Trophoblast cell (in vitro differentiated cells and primary cell): ENCODE measurements around the gene SEMA4F.
A peak's percentile ranks its signal among the peaks of the same experiment; 100 is the strongest.

Experiments
- DNase-seq, 2 donors: peaks; one replicate each; pipeline ENCODE4 v3.0.0-alpha.2; 2016
- H2AFZ ChIP-seq: 2 replicates; pipeline ENCODE4 v1.6.1; 2013; ENCODE audit warnings: low read length, moderate library complexity, mild to moderate bottlenecking; ENCODE audit not compliant: insufficient read depth, poor library complexity
- H2AK5ac ChIP-seq: 2 replicates; pipeline ENCODE4 v1.6.1; 2013; ENCODE audit warnings: mild to moderate bottlenecking, low read length
- H2BK120ac ChIP-seq: 2 replicates; pipeline ENCODE4 v1.6.1; 2013; ENCODE audit warnings: low read length, mild to moderate bottlenecking, moderate library complexity; ENCODE audit not compliant: insufficient read depth, poor library complexity
- H2BK12ac ChIP-seq: 2 replicates; pipeline ENCODE4 v1.6.1; 2013; ENCODE audit warnings: mild to moderate bottlenecking, low read length, moderate library complexity
- H2BK5ac ChIP-seq: 2 replicates; pipeline ENCODE4 v1.6.1; 2013; ENCODE audit warnings: low read length, low read depth, moderate library complexity, mild to moderate bottlenecking; ENCODE audit not compliant: poor library complexity
- H3K14ac ChIP-seq: 2 replicates; pipeline ENCODE4 v1.6.1; 2013; ENCODE audit warnings: mild to moderate bottlenecking, low read length
- H3K18ac ChIP-seq: 2 replicates; pipeline ENCODE4 v1.6.1; 2013; ENCODE audit warnings: mild to moderate bottlenecking, low read length
- H3K23ac ChIP-seq: 2 replicates; pipeline ENCODE4 v1.6.1; 2013; ENCODE audit warnings: low read length
- H3K27ac ChIP-seq: 2 replicates; pipeline ENCODE4 v1.5.1; 2013; ENCODE audit warnings: low read depth, mild to moderate bottlenecking, inconsistent platforms, low read length, moderate library complexity
- H3K27me3 ChIP-seq: 2 replicates; pipeline ENCODE4 v1.6.1; 2013; ENCODE audit warnings: inconsistent platforms, mild to moderate bottlenecking, low read length, moderate library complexity; ENCODE audit not compliant: insufficient read depth
- H3K36me3 ChIP-seq, 2 experiments: 1 replicate in 1 of 2; 2 replicates in 1 of 2; pipeline ENCODE4 v1.6.1; 2013; ENCODE audit warnings: low read length in 2 of 2, mild to moderate bottlenecking in 2 of 2, moderate library complexity in 1 of 2; ENCODE audit not compliant: insufficient read depth in 2 of 2, control insufficient read depth in 1 of 2
- H3K4ac ChIP-seq: 2 replicates; pipeline ENCODE4 v1.6.1; 2013; ENCODE audit warnings: low read depth, mild to moderate bottlenecking, low read length, moderate library complexity
- H3K4me1 ChIP-seq, 2 experiments: 1 replicate in 1 of 2; 2 replicates in 1 of 2; pipeline ENCODE4 v1.6.1; 2013; ENCODE audit warnings: low read length in 2 of 2, mild to moderate bottlenecking in 2 of 2, moderate library complexity in 1 of 2; ENCODE audit not compliant: insufficient read depth in 2 of 2, control insufficient read depth in 1 of 2
- H3K4me2 ChIP-seq: 2 replicates; pipeline ENCODE4 v1.6.1; 2013; ENCODE audit warnings: inconsistent platforms, mild to moderate bottlenecking, low read length, moderate library complexity
- H3K4me3 ChIP-seq: 2 replicates; pipeline ENCODE4 v1.5.1; 2013; ENCODE audit warnings: mild to moderate bottlenecking, low read depth, low read length, inconsistent platforms
- H3K79me1 ChIP-seq: one replicate; pipeline ENCODE4 v1.6.1; 2013; ENCODE audit warnings: low read length
- H3K79me2 ChIP-seq: 2 replicates; pipeline ENCODE4 v1.6.1; 2013; ENCODE audit warnings: low read length, mild to moderate bottlenecking; ENCODE audit not compliant: control insufficient read depth, insufficient read depth, poor library complexity
- H3K9ac ChIP-seq: 2 replicates; pipeline ENCODE4 v1.6.1; 2013; ENCODE audit warnings: mild to moderate bottlenecking, low read length
- H3K9me3 ChIP-seq: 2 replicates; pipeline ENCODE4 v1.6.1; 2013; ENCODE audit warnings: low read depth, mild to moderate bottlenecking, control low read depth, inconsistent platforms, low read length; ENCODE audit not compliant: insufficient read depth
- H4K12ac ChIP-seq: 2 replicates; pipeline ENCODE4 v1.6.1; 2013; ENCODE audit warnings: low read depth, mild to moderate bottlenecking, low read length, moderate library complexity
- H4K8ac ChIP-seq: 2 replicates; pipeline ENCODE4 v1.6.1; 2013; ENCODE audit warnings: low read depth, mild to moderate bottlenecking, low read length, moderate library complexity
- H4K91ac ChIP-seq: one replicate; pipeline ENCODE4 v1.6.1; 2013; ENCODE audit warnings: low read depth, mild to moderate bottlenecking, low read length, moderate library complexity
- WGBS: extraction: QIAGEN DNeasy Blood & Tissue Kit; methylation state at CpG from one replicate; pipeline ENCODE4 v1.1.7; 2013; ENCODE audit warnings: missing lambda C conversion rate; ENCODE audit not compliant: insufficient read length, insufficient coverage; ENCODE audit errors: extremely low coverage; 5-methylcytosine and 5-hydroxymethylcytosine counted together

Gene SEMA4F

DNA sequence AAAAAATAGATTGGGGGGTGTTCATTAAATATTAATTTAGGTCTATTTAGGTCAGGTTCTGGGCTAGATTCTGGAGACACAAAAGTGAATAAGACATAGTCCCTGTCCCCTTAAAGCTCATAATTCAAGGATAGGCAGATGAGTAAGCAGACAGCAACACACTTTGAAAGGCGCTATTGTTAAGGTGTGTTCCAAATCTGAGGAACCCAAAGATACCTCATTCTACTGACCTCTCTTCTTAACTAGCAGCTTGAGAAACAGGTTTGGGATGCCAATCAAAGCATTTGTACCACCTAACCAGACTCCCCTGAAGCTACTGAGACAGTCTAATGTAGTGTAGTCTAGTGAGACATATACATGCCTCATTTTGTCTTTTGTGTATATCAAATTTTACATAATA, 34.8 kb downstream of the SEMA4F start:
- no peak overlapping the region for H3K14ac ChIP-seq
- no peak overlapping the region for H2BK5ac ChIP-seq
- H3K9me3 ChIP-seq: no peaks in the 10 kb centered on the region
- no peak overlapping the region for H4K91ac ChIP-seq
- no peak overlapping the region for H2BK12ac ChIP-seq
- H3K4ac ChIP-seq: no peak overlapping the region
- no peaks in the 10 kb centered on the region for H3K36me3 ChIP-seq
- no peak overlapping the region for H2BK120ac ChIP-seq
- no peak overlapping the region for H4K12ac ChIP-seq
- H4K8ac ChIP-seq: no peak overlapping the region
- WGBS: no CpG with 5 or more reads among the region's 1 CpG
- H3K79me2 ChIP-seq: no peaks in the 10 kb centered on the region
- H2AK5ac ChIP-seq: no peak overlapping the region
- H3K18ac ChIP-seq: no peak overlapping the region
- H3K27ac ChIP-seq: no peak overlapping the region
- H2AFZ ChIP-seq: no peak overlapping the region
- H3K23ac ChIP-seq: no peak overlapping the region
- no peaks in the 10 kb centered on the region for H3K4me1 ChIP-seq
- H3K4me3 ChIP-seq: no peak overlapping the region
- no peak overlapping the region for H3K4me2 ChIP-seq
- no peak overlapping the region for H3K9ac ChIP-seq
- no peaks in the 10 kb centered on the region for H3K79me1 ChIP-seq
- DNase-seq: no peak
- no peaks in the 10 kb centered on the region for H3K27me3 ChIP-seq

DNA sequence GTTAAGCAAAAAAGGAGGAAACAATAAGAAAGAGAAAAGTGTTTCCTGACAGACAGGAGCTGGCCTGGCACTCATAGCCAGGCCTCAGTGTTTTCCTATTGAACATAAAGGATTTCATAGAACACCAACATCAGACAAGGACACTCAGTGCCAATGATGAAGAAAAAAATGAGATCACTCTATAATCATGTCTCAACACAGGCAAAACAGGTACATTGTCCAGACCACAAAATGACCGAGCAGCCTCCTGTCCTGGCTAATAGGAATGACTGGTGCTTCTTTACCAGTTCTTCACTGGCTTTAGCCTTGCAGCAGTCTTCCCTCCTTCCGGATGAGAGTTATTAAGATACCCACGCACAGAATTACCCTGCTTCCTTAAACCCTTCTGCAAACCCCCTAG, 35.6 kb downstream of the SEMA4F start:
- Histone ChIP-seq H4K12ac (no peak overlapping the region), H3K14ac (no peak overlapping the region), H2BK12ac (no peak overlapping the region), H3K9ac (no peak overlapping the region), H3K79me1 (no peaks in the 10 kb centered on the region), H3K79me2 (no peaks in the 10 kb centered on the region), H4K8ac (no peak overlapping the region), H3K18ac (no peak overlapping the region), H2BK5ac (no peak overlapping the region), H3K9me3 (no peaks in the 10 kb centered on the region), H2BK120ac (no peak overlapping the region), H3K4me2 (no peak overlapping the region), H2AK5ac (no peak overlapping the region), H3K4me1 (no peaks in the 10 kb centered on the region), H3K4ac (no peak overlapping the region), H3K36me3 (no peaks in the 10 kb centered on the region), H4K91ac (no peak overlapping the region), H3K27ac (no peak overlapping the region), H2AFZ (no peak overlapping the region), H3K27me3 (no peaks in the 10 kb centered on the region), H3K4me3 (no peak overlapping the region), H3K23ac (no peak overlapping the region)
- no peak for DNase-seq
- no CpG with 5 or more reads among the region's 3 CpGs for WGBS

- no peak overlapping the region for H3K4me3 ChIP-seq
- H3K79me2 ChIP-seq: no peaks in the 10 kb centered on the region
- no peak overlapping the region for H2AFZ ChIP-seq
- no peak overlapping the region for H3K23ac ChIP-seq
- H2BK5ac ChIP-seq: no peak overlapping the region
- no peak overlapping the region for H2AK5ac ChIP-seq
- no peak overlapping the region for H4K91ac ChIP-seq
- H3K4me2 ChIP-seq: no peak overlapping the region
- no peaks in the 10 kb centered on the region for H3K27me3 ChIP-seq
- H3K14ac ChIP-seq: no peak overlapping the region
- H3K4me1 ChIP-seq: no peaks in the 10 kb centered on the region
- H3K9ac ChIP-seq: no peak overlapping the region
- no peak overlapping the region for H3K27ac ChIP-seq
- no peak overlapping the region for H3K18ac ChIP-seq
- WGBS: no CpG with 5 or more reads among the region's 4 CpGs
- DNase-seq: peak; percentile 49 to 82
- H2BK12ac ChIP-seq: no peak overlapping the region
- H3K4ac ChIP-seq: no peak overlapping the region
- no peaks in the 10 kb centered on the region for H3K36me3 ChIP-seq
- no peak overlapping the region for H4K12ac ChIP-seq
- no peak overlapping the region for H2BK120ac ChIP-seq
- H4K8ac ChIP-seq: no peak overlapping the region
- no peaks in the 10 kb centered on the region for H3K9me3 ChIP-seq
- no peaks in the 10 kb centered on the region for H3K79me1 ChIP-seq
Observed at GRCh38 chr2:74690571-74690970, 36.5 kb downstream of the SEMA4F start.

GRCh38 chr2:74691929-74692328, 37.9 kb downstream of the SEMA4F start:
- Histone ChIP-seq H2AFZ (no peak overlapping the region), H3K9me3 (no peaks in the 10 kb centered on the region), H3K79me1 (no peaks in the 10 kb centered on the region), H3K14ac (no peak overlapping the region), H3K9ac (no peak overlapping the region), H3K4me2 (no peak overlapping the region), H4K91ac (no peak overlapping the region), H3K27me3 (no peaks in the 10 kb centered on the region), H4K8ac (no peak overlapping the region), H3K23ac (no peak overlapping the region), H3K4ac (no peak overlapping the region), H3K79me2 (no peaks in the 10 kb centered on the region), H4K12ac (no peak overlapping the region), H2BK5ac (no peak overlapping the region), H2AK5ac (no peak overlapping the region), H3K27ac (no peak overlapping the region), H3K4me1 (no peaks in the 10 kb centered on the region), H2BK12ac (peak overlapping the region; percentile 20), H3K18ac (no peak overlapping the region), H3K36me3 (no peaks in the 10 kb centered on the region), H2BK120ac (no peak overlapping the region), H3K4me3 (no peak overlapping the region)
- no peak for DNase-seq
- WGBS: no CpG with 5 or more reads among the region's 5 CpGs

DNA sequence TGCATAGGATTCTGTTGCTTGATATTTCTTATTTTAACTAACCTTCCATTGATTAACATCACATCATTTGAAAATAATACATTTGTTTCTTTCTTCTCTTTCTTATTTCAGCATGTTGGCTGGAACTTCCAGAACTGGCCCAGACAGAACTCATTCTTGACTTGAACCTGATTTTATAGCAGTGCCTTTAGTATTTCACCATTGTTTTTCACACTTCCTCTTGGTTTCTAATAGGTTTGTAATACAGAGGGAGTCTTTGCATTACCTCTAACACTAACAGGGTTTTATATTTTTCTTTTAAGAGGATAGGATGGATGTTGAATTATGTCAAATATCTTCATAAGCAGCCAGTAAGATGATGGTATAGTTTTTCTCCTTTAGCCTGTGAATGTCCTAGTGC, 39.2 kb downstream of the SEMA4F start:
- Histone ChIP-seq H3K27me3 (no peaks in the 10 kb centered on the region), H3K18ac (no peak overlapping the region), H2BK120ac (no peak overlapping the region), H3K79me1 (no peaks in the 10 kb centered on the region), H2AFZ (no peak overlapping the region), H2AK5ac (no peak overlapping the region), H3K9me3 (no peaks in the 10 kb centered on the region), H4K8ac (no peak overlapping the region), H2BK5ac (no peak overlapping the region), H3K4ac (no peak overlapping the region), H3K36me3 (no peaks in the 10 kb centered on the region), H4K12ac (no peak overlapping the region), H3K79me2 (no peaks in the 10 kb centered on the region), H3K9ac (no peak overlapping the region), H3K23ac (no peak overlapping the region), H3K4me2 (no peak overlapping the region), H3K14ac (no peak overlapping the region), H3K27ac (no peak overlapping the region), H4K91ac (no peak overlapping the region), H3K4me3 (no peak overlapping the region), H2BK12ac (no peak overlapping the region), H3K4me1 (no peaks in the 10 kb centered on the region)
- no peak for DNase-seq
